HUES6 (cell line): ENCODE data around the gene EHF.

Experiments
- H3K27ac ChIP-seq: 2 replicates; pipeline ENCODE4 v1.7.0; 2013; ENCODE audit warnings: low read depth, mild to moderate bottlenecking, low read length, inconsistent platforms
- H3K27me3 ChIP-seq: 2 replicates; pipeline ENCODE4 v1.6.1; 2013; ENCODE audit warnings: low read length; ENCODE audit not compliant: control insufficient read depth, insufficient read depth
- H3K36me3 ChIP-seq: 2 replicates; pipeline ENCODE4 v1.6.1; 2013; ENCODE audit warnings: low read length; ENCODE audit not compliant: control insufficient read depth, insufficient read depth
- H3K4me1 ChIP-seq: 2 replicates; pipeline ENCODE4 v1.6.1; 2013; ENCODE audit warnings: low read length; ENCODE audit not compliant: control insufficient read depth, insufficient read depth
- H3K4me3 ChIP-seq: 2 replicates; pipeline ENCODE4 v1.5.1; 2013; ENCODE audit warnings: low read depth, low read length
- H3K9ac ChIP-seq: one replicate; pipeline ENCODE4 v1.6.1; 2013; ENCODE audit warnings: mild to moderate bottlenecking, low read length
- H3K9me3 ChIP-seq: 2 replicates; pipeline ENCODE4 v1.6.1; 2013; ENCODE audit warnings: low read depth, low read length; ENCODE audit not compliant: control insufficient read depth, insufficient read depth

EHF gene

GRCh38 chr11:34637303-34637702, 16.4 kb downstream of the EHF start:
- Histone ChIP-seq H3K4me1 (peaks cover 7% of the 10 kb centered on the region; the same call in 1 of the 2 replicates), H3K9me3 (no peaks in the 10 kb centered on the region), H3K27me3 (no peaks in the 10 kb centered on the region), H3K9ac (no peak overlapping the region), H3K4me3 (no peak overlapping the region), H3K27ac (no peak overlapping the region), H3K36me3 (no peaks in the 10 kb centered on the region)

- H3K36me3 ChIP-seq = no peaks in the 10 kb centered on the region
- no peak overlapping the region for H3K27ac ChIP-seq
- peaks cover 3% of the 10 kb centered on the region; the same call in 1 of the 2 replicates for H3K4me1 ChIP-seq
- H3K9me3 ChIP-seq = no peaks in the 10 kb centered on the region
- no peak overlapping the region for H3K4me3 ChIP-seq
- H3K27me3 ChIP-seq = no peaks in the 10 kb centered on the region
- no peak overlapping the region for H3K9ac ChIP-seq
Measured at GRCh38 chr11:34638897-34639296, 18.0 kb downstream of the EHF start.

- H3K27me3 ChIP-seq = no peaks in the 10 kb centered on the region
- no peak overlapping the region for H3K9ac ChIP-seq
- no peaks in the 10 kb centered on the region for H3K9me3 ChIP-seq
- no peak overlapping the region for H3K4me3 ChIP-seq
- H3K36me3 ChIP-seq = no peaks in the 10 kb centered on the region
- H3K4me1 ChIP-seq = peaks cover 3% of the 10 kb centered on the region; the same call in 1 of the 2 replicates
- H3K27ac ChIP-seq = no peak overlapping the region
Measured at GRCh38 chr11:34639545-34639944, 18.7 kb downstream of the EHF start.

GRCh38 chr11:34640050-34640923, 19.4 kb downstream of the EHF start:
- Histone ChIP-seq H3K27ac (no peak overlapping the region), H3K4me1 (peaks cover 3% of the 10 kb centered on the region; the same call in 1 of the 2 replicates), H3K9ac (no peak overlapping the region), H3K27me3 (no peaks in the 10 kb centered on the region), H3K36me3 (no peaks in the 10 kb centered on the region), H3K4me3 (no peak overlapping the region), H3K9me3 (no peaks in the 10 kb centered on the region)

GRCh38 chr11:34640924-34641275, 20.0 kb downstream of the EHF start:
- no peak overlapping the region for H3K27ac ChIP-seq
- no peak overlapping the region for H3K4me3 ChIP-seq
- peaks cover 3% of the 10 kb centered on the region; the same call in 1 of the 2 replicates for H3K4me1 ChIP-seq
- H3K36me3 ChIP-seq = no peaks in the 10 kb centered on the region
- H3K27me3 ChIP-seq = no peaks in the 10 kb centered on the region
- no peak overlapping the region for H3K9ac ChIP-seq
- no peaks in the 10 kb centered on the region for H3K9me3 ChIP-seq

- Histone ChIP-seq H3K27ac (no peak overlapping the region), H3K27me3 (no peaks in the 10 kb centered on the region), H3K4me3 (no peak overlapping the region), H3K4me1 (peaks cover 3% of the 10 kb centered on the region; the same call in 1 of the 2 replicates), H3K9ac (no peak overlapping the region), H3K36me3 (no peaks in the 10 kb centered on the region), H3K9me3 (no peaks in the 10 kb centered on the region)
Measured at GRCh38 chr11:34641456-34641855, 20.6 kb downstream of the EHF start.

- Histone ChIP-seq H3K9me3 (no peaks in the 10 kb centered on the region), H3K4me3 (no peak overlapping the region), H3K9ac (no peak overlapping the region), H3K27ac (no peak overlapping the region), H3K36me3 (no peaks in the 10 kb centered on the region), H3K4me1 (peaks cover 3% of the 10 kb centered on the region; the same call in 1 of the 2 replicates), H3K27me3 (no peaks in the 10 kb centered on the region)
Measured at GRCh38 chr11:34642001-34642554, 21.2 kb downstream of the EHF start.

GRCh38 chr11:34642873-34643272, 22.0 kb downstream of the EHF start:
- Histone ChIP-seq H3K4me3 (no peak overlapping the region), H3K36me3 (no peaks in the 10 kb centered on the region), H3K9ac (no peak overlapping the region), H3K9me3 (no peaks in the 10 kb centered on the region), H3K27ac (no peak overlapping the region), H3K27me3 (no peaks in the 10 kb centered on the region), H3K4me1 (peaks cover 3% of the 10 kb centered on the region; the same call in 1 of the 2 replicates)

GRCh38 chr11:34643311-34643710, 22.4 kb downstream of the EHF start:
- H3K4me3 ChIP-seq = no peak overlapping the region
- H3K9me3 ChIP-seq = no peaks in the 10 kb centered on the region
- H3K9ac ChIP-seq = no peak overlapping the region
- no peaks in the 10 kb centered on the region for H3K36me3 ChIP-seq
- H3K27me3 ChIP-seq = no peaks in the 10 kb centered on the region
- H3K27ac ChIP-seq = no peak overlapping the region
- H3K4me1 ChIP-seq = peaks cover 3% of the 10 kb centered on the region; the same call in 1 of the 2 replicates

GRCh38 chr11:34643846-34644245, 23.0 kb downstream of the EHF start:
- Histone ChIP-seq H3K27ac (no peak overlapping the region), H3K9me3 (no peaks in the 10 kb centered on the region), H3K36me3 (no peaks in the 10 kb centered on the region), H3K9ac (no peak overlapping the region), H3K4me1 (peaks cover 3% of the 10 kb centered on the region; the same call in 1 of the 2 replicates), H3K27me3 (no peaks in the 10 kb centered on the region), H3K4me3 (no peak overlapping the region)

- H3K9me3 ChIP-seq = no peaks in the 10 kb centered on the region
- peaks cover 3% of the 10 kb centered on the region; the same call in 1 of the 2 replicates for H3K4me1 ChIP-seq
- H3K36me3 ChIP-seq = no peaks in the 10 kb centered on the region
- no peaks in the 10 kb centered on the region for H3K27me3 ChIP-seq
- no peak overlapping the region for H3K9ac ChIP-seq
- no peak overlapping the region for H3K4me3 ChIP-seq
- H3K27ac ChIP-seq = no peak overlapping the region
Measured at GRCh38 chr11:34644669-34645406, 23.9 kb downstream of the EHF start.
